Posterior cingulate gyrus (tissue), 11 donors: ENCODE data around the gene TARS3.
"Not testable (repeated sequence)": the region's sequence is repeated elsewhere in the genome, so short reads cannot be mapped to it uniquely, and the experiment has no call there.

Source experiments
- DNase-seq, 10 donors: peaks; one replicate each; pipeline versions ENCODE4 v3.0.0 to v3.0.0-alpha.2; 2020 to 2021; ENCODE audit warnings: mixed read lengths in 3 of 10
- intact Hi-C: fragments of 100-400 bp; cut with DNase I; formaldehyde crosslinking; loops from one replicate; pipeline ENCODE4 v1.15.1; 2023

TARS3 gene

DNA sequence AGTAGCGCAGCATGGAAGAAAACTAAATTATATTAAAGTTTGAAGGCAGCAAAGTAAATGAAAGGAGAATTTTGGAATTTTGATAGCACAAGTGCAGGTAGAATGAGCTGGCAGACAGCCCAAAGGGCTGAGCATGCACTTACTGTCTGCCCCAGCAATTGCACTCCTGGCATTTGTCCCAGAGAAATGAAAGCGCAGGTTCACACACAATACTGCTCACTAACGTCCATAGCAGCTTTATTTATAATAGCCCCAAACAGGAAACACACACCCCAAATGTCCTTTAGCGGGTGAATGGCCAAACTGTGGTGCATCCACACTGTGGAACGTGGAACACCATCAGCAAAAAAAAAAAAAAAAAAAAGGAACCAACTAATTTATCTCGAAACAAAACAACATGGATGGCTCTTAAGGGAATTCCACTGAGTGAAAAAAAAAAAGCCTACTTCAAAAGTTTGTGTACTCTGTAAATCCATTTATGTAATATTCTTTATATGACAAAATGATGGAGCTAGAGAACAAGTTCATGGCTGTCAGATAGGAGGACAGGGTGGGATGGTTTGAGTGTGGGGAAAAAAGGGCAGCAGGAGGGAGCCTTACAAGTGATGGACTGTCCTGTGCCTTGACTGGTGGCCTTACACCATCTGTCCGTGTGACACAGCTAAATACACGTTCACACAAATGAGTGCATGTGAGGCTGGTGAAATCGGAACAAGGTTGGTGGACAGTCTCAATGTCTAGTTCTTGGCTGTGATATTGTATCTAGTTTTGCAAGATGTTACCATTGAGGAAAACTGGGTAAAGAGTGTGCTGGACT lies 66.1 kb downstream of the TARS3 start:
- intact Hi-C loops: no loop called here
- DNase-seq: no peak

DNA sequence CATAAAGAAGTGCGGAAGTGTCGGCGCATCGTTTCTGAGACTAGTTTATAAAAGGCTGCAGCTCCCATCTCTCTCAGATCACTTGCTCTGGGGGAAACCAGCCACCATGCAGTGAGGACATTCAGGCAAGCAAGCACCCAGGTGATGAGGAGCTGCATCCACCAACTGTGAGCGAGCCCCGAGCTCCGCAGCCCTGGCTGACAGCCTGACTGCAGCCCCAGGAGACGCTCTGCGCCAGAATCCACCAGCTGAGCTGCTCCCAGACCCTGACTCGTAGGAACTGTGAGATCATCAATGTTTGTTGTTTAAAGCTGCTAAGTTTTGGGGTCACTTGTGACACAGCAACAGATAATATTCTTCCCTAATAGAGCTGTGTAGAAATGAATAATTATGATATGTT lies 67.1 kb downstream of the TARS3 start:
- intact Hi-C loops: no loop called here
- no peak for DNase-seq

DNA sequence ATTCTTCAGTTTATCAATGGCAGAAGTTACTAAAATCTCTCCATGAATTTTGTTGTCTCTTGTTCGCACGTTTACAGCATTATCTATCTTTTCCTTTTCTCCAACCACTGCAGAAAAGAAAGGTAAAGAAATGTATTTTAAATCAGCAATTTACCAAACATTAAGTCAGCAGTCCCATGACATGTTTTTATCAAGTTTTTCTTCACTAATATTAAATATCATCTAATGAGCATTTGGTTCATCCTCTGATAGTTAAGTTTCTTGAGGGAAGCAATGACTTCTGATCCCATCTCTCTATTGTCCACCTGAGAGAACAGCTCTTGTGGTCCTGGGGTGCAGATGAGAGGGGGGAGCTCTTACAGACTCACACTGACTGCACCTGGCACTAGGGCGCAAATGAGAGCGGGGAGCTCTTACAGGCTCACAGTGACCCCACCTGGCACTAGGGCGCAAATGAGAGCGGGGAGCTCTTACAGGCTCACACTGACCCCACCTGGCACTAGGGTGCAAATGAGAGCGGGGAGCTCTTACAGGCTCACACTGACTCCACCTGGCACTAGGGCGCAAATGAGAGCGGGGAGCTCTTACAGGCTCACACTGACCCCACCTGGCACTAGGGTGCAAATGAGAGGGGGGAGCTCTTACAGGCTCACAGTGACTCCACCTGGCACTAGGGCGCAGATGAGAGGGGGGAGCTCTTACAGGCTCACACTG lies 69.5 kb downstream of the TARS3 start:
- intact Hi-C loops, DNase-seq: not testable (repeated sequence)

DNA sequence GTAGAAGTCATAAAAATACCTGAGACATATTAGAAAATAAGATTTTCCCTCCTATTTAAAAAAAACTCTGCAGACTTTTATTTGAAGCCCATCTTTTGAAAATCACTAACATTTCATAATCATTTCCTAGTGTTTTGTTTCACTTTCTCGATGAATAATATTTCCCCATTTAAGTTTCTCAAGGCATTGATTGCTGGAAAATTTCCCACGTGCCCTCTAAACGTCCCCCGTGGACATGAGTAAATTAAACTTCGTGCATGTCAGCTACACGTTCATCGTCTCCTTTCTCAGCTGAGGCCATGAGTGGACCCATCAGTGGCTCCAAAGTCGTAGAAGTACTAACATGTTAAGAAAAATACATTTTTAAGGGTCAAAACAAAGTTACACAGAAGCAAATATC lies 70.1 kb downstream of the TARS3 start:
- intact Hi-C loops: no loop called here
- no peak for DNase-seq

DNA sequence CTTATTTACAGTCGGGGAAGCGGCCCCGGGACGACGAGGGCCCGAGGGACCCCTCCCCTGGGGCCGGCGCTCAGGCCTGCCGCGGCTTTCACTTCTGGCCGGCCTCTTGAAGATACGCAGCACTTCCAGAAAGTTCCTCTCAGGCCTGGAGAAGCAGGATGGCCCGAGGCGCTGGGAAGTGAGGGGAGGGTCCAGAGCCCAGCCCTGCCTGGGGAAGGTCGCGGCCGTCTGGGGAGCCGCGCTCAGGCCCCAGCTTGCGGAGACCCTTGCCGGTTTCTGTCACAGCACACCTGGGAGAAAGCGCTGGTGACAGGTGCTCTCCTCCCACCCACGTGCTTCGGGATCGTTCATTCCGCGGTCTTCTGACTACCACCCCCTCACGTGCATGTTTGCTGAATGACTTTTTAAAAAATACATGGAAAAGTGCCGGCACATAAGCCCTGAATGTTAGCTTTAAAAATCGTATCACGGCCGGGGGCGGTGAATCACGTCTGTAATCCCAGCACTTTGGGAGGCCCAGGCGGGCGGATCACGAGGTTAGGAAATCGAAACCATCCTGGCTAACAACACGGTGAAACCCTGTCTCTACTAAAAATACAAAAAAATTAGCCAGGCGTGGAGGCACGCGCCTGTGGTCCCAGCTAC lies 71.4 kb downstream of the TARS3 start:
- peak in 3 of 10 donors; percentile 74 to 84 (median 75) for DNase-seq
- intact Hi-C loops: loop anchor here (1.0 kb wide), 1 partner anchor 71 kb away; the partner anchor contains the start of gene TARS3

DNA sequence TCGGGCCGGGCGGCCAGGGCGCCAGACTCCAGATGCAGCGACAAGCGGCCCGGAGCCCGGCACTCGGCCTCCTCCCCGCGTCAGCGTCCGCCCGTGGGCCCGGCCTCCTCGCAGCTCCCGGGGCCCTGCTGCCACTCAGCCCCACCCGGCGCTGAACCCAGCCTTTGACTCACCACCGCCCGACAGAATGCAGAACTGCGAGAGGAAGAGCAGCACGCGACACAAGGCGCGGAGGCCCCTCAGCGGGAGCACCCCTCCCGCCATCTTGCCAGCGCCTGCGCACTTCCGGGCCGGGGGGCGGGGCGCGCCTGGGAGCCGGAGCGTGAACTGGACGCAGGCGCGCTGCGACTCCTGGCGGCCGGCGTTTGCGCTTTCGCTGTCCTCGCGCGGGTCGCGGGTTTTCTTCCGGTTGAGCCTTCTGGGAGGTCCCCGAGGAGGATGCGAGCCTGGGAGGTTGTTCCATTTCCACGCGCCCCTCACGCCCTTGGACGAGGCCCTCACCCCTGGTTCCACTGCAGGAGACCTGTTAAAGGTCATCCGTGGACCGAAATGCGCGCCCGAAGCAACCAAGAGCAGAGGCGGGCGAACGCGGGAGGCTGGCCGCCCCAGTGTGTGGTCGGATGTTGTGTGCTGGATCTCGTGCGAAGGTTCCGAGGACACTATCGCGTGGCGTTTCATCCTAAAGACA lies 72.0 kb downstream of the TARS3 start, which contains the start of gene TM2D3:
TSS of gene TM2D3 (minus strand) at position 284 of the 688 bp plus-strand sequence. CDS start at position 264, 20 bp downstream.
- DNase-seq: peak; percentile 85 to 98 (median 92)
- intact Hi-C loops: loop anchor here (1.0 kb wide), 1 partner anchor 72 kb away; the partner anchor contains the start of gene TARS3

DNA sequence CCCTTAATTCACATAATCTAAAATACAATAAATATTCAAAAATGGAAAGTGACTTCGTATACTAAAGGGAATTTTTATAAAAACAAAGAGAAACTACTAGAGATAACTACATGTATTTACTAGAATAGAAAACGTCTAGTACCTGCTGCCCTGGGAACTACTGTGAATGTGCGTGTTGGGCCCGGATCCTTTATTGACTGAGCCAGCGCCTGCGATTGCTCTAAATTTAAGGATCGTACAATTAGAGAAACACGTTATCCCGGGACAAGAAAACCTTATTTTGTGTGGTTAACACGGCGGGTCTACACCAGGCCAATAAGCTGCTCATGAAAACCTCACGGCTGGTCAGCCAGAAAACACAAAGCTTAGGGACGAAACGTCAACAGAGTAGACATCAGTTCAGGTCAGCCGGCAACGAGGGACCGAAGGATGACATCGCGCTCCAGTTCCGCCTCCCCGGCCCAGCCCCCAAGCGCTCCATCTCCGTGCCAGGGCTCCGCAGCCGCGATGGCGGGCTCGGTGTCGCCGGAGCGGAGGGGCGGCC lies 72.6 kb downstream of the TARS3 start:
- intact Hi-C loops: loop anchor here (1.0 kb wide), 1 partner anchor 73 kb away; the partner anchor contains the start of gene TARS3
- peak in 1 of 10 donors; percentile 38 for DNase-seq

DNA sequence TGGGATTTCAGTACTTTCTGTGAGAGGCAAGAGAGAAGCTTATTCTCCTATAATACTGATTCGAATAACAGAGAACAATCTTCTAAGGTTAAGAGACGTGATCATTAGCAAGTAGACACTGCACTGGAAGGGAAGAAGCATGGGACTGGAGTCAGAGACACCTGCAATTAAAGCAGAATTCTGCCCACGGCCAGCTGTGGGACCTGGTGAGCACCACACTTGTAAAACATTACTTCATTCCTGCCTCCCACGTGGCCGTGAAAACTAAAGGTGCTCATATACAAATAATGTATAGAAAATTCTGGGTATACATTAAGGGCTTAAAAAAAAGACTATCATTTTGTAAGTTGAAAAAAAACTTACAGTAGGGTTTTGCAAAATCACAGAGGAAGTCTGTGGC lies 74.1 kb downstream of the TARS3 start:
- intact Hi-C loops: no loop called here
- no peak for DNase-seq

DNA sequence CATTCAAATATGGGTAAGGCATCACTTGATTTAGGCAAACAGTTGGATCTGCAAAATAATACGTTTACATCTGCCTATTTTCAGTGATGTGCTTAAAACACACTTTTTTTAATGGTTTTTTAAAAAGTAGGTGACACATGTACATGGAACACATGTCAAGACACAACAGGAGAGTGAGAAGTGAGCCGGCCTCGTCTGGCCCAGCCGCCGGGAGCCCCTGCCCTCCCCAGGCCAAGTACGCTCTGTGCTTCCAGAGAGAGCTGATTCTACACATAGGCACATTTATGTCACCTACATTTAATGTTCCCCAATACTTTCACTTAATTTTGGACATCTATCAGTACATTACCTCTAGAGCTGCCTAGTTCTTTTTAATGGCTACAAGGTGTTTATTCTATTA lies 75.9 kb downstream of the TARS3 start:
- intact Hi-C loops: loop anchor here (10.0 kb wide), 1 partner anchor 154 kb away; no protein-coding TSS in a partner anchor
- no peak for DNase-seq

DNA sequence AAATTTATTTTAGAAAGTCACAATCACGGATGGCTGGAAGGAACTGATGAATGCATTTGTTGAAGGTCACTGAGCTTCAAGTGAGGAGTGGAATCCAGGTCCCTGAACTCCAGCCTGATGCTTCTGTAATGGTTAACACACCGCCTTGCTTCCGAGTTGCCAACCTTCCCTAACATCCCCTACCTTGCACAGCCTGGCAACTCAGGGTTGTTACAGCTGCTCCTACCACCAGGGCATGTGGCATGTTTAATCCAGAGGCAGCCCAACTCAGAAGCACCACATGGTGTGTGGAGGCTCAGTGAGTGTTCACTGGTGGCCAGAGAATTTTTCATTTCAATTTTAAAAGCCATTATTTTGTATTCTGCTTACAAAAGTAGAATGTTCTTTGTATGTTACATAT lies 77.0 kb downstream of the TARS3 start:
- intact Hi-C loops: loop anchor here (10.0 kb wide), 1 partner anchor 152 kb away; no protein-coding TSS in a partner anchor

DNA sequence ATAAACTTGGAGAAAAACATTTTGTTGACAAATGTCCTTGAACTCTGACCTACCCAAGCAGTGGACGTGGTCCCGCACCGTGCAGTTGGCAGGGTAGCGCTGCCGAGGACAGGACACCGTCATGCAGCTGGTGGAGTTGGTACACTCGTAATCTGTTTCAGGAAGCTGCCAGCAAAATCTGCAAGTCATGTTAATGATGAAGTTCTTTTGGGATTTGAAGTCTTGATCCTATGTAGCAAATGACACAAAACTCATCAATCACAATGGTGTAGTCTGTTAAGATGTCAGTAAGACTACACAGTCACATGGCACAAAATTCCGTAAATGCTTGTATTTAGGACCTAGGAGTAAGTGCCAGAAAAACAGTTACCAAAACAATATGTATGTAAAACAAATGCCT lies 77.6 kb downstream of the TARS3 start:
- intact Hi-C loops: loop anchor here (10.0 kb wide), 1 partner anchor 152 kb away; no protein-coding TSS in a partner anchor
- DNase-seq: peak in 1 of 10 donors; percentile 81

More for the DNA sequence above, 77.0 kb downstream of the TARS3 start:
- no peak for DNase-seq

DNA sequence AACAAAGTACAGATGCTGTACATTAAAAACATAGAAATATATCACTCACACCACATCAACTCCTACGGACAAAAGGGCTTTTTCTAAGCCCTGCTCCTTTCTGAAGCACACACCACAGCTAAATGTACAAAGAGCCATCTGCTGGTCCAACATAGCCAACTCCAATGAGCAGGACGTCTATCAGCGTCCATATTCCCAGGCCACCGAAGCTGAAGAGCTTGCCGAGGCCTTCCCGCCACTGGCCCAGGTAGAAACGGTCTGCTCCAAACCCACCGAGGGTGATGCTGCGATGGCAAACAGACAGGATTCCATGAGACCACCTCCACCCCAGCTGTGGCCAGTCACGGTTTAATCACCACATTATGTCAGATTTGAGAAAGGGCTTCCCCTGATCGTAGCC lies 81.9 kb downstream of the TARS3 start:
- peak in 4 of 10 donors; percentile 23 to 89 (median 66) for DNase-seq
- intact Hi-C loops: loop anchor here (10.0 kb wide), 1 partner anchor 148 kb away; no protein-coding TSS in a partner anchor

DNA sequence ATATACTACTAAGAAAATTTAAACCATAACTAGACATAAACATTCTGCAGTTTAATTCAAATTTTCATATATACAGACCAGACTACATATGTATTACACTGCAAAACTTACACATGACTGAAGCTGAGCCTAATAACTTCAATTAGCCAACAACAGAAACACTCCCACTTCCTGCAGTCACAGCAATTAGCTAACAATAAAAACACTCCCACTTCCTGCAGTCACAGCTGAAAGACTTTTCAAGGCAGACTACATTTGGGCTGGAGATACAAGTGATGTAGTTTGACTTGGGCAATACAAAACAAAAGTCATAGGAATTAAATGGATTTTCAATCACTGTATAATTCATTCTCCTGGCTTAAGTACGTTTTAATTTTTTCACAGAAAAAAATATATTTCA lies 82.4 kb downstream of the TARS3 start:
- intact Hi-C loops: loop anchor here (1.0 to 10.0 kb wide), 2 partner anchors 147 to 342 kb away; no protein-coding TSS in a partner anchor
- DNase-seq: no peak

DNA sequence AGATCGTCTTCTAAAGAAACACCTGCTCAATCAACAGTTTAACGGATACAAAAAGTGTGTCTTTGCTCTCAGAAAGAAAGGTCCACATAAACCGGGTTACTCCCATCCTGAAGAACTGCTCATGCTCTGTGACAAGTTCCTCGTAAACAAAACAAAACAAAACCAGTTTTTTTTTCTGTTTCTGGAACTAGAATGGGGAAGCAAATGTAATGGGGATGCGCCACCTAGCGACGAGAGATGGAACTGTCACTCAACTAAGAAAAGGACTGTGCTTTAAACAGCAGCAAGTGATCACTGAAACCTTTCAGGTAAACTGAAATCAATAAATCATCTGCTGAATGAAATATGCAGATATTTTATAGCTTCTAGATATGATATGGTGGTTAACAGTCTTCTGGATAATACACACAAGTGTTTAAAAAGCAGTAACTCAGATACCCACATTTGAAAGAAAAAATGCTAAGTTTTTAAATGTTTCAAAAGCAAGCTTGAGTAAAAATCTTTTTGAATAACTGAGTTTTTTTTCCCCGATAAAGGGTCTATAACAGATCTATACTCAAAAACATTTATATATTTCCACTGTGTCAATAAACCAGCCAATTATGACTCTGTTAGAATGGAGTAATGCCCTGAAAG lies 83.0 kb downstream of the TARS3 start:
- DNase-seq: peak in 9 of 10 donors; percentile 60 to 94 (median 84)
- intact Hi-C loops: loop anchor here (1.0 to 10.0 kb wide), 2 partner anchors 146 to 341 kb away; no protein-coding TSS in a partner anchor

DNA sequence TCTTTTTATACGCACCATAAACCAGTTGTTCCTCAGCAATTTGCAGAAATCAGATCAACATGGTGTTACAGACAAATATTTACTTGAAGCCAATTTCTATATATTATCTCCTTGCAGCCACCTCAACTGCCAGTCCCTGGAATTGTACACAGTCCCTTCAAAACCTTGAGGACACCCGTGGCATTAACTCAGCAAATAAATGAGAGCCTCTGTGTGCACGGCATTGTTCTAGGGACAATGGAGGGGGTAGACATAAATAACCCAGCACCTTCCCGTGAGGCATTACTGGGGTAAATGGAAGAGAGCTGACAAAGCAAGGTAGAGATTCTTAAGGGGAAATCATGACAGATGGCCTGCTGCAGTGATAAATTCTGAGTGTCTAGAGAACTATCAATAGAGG lies 84.6 kb downstream of the TARS3 start:
- intact Hi-C loops: loop anchor here (10.0 kb wide), 1 partner anchor 145 kb away; no protein-coding TSS in a partner anchor
- DNase-seq: no peak

DNA sequence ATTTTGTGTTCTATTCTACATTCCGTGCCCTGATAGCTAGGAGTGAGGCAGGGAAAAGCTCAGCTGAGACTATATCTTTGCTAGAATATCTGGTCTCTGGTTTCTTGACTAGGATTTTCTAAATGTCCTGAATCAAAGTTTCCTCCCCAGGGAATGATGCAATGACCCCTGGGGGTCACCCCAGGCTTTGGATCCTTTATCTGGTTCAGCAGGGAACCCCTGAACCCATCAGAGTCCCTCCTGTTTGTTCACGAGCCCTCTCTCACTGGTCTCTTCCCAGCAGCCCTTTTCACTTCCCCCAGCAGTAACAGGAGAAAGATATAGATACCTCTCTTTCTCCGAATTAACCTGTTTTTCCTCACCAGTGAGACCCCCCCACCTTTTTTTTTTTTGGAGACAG lies 86.4 kb downstream of the TARS3 start:
- intact Hi-C loops: no loop called here
- DNase-seq: no peak

DNA sequence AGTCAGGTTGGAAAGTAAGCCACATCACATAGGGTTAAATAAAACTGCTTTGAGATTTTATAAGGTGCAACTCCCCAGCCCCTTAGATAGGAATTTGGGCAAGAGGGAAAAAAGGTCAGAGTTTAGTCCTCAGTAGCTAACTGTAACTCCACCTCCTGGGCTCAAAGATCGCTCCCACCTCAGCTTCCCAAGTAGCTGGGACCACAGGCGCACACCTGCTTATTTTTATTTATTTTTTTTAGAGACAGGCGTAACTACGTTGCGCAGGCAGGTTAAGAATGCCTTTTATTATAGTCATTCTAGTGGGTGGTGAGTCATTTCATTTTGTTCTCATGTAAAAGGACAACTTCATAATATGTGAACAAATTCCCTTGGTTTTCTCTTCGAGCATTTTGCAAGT lies 86.8 kb downstream of the TARS3 start:
- DNase-seq: no peak
- intact Hi-C loops: no loop called here

DNA sequence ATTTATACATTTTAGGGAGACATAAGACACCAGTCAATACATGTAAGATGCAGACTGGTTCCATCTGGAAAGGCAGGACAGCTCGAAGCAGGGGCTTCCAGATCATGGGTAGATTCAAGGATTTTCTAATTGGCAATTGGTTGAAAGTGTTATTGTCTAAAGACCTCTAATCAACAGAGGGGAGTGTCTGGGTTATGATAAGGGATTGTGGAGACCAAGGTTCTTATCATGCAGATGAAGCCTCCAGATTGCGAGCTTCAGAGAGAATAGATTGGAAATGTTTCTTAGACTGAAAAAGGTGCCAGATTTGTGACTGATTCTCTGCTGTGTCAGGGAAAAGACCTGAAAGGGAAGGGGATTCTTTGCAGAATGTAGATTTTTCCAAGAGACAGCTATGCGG lies 87.2 kb downstream of the TARS3 start:
- no peak for DNase-seq

More for the DNA sequence above, 87.2 kb downstream of the TARS3 start:
- intact Hi-C loops: no loop called here
